DMS53 treated with DMSO at 0.1 percent for 48 hours (cell line): Measurements from ENCODE around the gene SYMPK.
A peak's percentile ranks its signal among the peaks of the same experiment; 100 is the strongest.
"Not testable (repeated sequence)": the region's sequence is repeated elsewhere in the genome, so short reads cannot be mapped to it uniquely, and the experiment has no call there.

Source experiments
- DNase-seq: peaks from one replicate; lab custom pipeline; 2025; ENCODE audit not compliant: unreplicated experiment; lab: John Stamatoyannopoulos, UW

The SYMPK gene

DNA sequence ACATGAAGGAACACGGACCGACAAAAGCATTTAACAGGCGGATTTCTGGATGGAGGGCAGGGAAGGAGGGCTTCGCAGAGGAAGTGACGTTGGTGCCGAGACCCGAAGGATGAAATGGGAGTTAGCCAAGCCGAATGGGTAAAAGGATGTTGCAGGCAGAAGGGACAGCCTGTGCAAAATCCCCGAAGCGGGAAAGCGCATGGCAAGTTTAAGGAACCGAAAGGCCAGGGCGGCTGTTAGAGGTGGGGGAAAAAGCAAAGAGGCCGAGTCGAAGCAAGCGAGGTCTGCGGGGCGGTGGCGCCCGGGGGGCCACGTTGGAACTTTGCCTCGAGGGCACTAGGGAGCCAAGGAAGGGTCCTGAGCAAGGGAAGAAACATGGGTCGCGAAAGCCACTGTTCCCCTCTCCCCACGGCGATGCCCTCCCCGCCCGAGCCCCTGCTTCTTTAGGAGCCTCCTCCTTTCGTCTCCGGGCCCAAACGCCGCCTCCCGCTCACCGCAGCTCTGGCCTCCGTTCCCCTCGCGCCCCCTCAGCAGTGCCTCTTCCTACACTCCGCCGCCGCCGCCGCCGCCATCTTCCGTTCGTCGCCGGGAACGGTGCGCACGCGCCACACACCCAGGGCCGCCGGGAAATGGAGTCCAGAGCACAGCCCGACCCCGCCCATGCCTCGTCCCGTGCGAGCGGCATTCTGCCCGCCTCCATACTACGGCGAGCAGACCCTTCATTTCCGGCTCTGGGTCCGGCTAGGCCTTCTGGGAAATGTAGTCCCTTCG lies at the start of gene SYMPK:
Gene SYMPK, minus strand, starts transcription at position 584 of the 771 bp plus-strand sequence. CDS start 8,652 bp downstream, outside the sequence.
- peak; percentile 97 for DNase-seq

DNA sequence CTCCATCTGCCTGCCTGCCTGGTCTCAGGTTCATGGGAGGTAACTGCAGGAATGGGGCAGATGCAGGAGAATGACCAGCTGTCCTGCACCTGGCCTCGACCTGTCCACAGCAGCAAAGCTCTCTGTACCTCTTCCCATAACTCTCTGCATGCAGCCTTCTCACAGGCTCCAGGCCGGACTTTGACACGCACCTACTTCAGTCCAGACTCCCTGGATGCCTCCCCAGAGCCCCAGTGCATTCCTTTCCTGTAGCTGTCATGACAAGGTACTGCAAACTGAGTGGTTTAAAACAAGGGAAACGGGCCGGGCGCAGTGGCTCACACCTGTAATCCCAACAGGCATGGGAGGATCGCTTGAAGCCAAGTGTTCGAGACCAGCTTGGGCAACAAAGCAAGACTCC lies 48.3 kb upstream of the SYMPK start:
- no peak for DNase-seq

DNA sequence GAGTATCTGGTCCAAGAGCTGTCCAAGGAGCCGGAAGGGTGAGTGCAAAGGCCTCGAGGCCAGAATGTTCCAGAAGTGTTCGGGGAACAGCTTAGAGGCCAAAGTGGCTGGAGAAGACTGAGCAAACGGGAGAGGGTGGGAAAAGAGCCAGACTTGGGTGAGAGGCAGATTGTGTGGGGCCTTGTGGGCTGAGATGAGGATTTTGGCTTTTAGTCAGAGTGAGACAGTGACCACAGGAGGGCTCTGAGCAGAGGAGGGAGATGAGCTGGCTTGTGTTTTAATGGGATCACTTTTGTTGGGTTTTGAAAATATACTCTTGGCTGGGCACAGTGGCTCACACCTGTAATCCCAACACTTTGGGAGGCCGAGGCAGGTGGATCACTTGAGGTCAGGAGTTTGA lies 46.0 kb upstream of the SYMPK start:
- no peak for DNase-seq

DNA sequence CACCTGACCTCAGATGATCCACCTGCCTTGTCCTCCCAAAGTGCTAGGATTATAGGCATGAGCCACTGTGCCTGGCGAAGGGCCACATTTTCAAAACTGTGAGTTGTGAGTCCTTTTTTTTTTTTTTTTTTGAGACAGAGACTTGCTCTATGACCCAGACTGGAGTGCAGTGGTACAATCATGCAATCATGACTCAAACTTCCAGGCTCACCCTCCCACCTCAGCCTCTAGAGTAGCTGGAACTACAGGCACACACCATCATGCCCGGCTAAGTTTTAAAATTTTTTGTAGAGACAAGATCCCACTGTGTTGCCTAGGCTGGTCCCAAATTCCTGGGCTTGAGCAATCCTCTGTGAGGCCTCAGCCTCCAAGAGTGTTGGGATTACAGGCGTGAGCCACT lies 43.3 kb upstream of the SYMPK start:
- no peak for DNase-seq

DNA sequence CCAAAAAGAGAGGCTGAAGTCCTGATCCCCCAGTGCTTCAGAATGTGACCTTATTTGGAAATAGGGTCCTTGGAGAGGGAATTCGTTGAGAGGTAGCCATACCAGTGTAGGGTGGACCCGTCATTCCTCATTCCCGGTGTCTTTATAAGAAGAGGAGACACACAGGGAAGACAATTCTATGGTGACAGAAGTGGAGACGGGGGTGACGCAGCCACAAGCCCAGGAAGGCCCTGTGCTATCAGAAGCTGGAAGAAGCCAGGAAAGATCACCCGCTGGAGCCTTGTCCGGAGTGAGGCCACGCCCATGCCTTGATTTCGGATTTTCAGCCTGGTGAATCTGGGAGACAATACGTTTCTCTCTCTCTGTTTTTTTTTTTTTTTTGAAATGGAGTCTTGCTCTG lies 42.1 kb upstream of the SYMPK start:
- no peak for DNase-seq

DNA sequence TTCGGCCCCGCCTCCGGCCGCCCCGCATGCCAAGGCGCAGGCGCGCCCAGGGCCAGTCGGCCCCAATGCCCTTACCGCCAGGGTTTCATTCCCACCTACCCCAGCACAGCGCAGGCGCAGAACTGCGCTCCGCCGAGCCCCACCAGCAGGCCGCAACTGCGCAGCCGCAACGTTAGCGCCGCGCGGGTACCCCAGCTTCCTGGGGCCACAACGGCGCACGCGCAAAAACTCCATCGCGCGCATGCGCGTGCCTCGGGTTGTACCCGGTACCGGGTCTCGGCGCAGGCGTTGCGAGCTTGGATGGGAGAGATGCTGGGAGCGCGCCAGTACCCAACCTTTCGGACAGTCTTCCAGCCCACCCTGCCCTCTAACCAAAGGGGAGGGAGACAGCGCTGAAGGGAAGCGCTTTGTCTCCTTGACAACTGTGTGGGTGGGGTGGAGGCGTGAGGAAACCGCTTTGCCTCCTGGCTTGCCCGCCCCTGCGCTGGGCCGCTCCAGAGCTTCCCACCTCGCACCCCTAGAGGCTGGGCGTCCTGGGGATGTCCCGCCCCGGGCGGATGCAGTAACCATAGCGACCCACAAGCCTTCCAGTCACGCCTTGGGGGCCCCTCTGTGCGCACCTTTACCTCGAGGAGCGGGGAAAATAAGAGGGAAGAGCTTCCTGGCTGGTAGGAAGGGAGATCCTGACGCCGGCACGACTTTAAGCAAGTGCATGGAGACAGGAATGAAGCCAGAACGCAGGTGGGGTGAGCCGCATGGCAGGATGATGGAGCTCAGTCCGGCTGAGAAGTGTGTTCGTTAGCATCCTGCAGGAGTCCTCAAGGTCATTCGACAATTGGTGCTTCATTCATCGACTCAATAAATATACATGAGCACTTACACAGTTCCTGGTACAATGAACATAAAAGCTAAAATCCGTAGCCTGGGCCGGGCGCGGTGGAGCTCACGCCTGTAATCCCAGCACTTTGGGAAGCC lies 40.0 kb upstream of the SYMPK start:
- DNase-seq = peak; percentile 93

DNA sequence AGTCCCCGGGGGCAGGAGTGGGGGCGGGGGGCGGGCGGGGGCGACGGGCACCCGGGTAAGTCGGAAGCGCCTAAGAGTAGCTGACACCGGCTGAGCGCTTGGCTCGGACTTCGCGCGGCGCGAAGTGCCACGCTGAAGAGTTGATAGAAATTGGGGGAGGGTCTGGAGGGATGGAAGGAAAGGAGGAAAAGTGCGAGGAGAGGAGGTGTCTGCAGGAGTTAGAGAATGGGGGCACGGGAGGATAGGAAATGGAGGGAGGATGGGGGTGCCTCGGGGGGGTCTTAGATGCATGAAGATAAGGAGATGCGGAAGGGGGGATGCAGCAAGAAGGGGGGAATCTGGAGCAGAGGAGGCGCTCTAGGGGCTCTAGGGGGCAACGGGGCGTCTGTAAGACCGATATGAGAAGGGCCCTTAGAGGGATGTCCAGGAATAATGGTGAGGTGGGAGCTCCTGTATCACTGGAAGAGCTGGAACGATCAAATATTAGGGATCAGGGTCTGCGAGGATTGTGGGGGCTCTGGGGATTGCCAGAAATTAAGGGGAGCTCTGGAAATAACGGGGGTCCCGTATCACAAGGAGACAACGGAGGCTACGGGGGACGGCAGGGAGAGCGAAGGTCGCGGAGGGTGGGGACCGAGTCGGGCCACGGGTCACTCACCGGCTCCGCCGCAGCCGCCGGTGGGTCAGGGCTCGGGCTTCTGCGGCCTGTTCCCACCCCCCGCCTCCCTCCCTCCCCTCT lies 39.1 kb upstream of the SYMPK start, which contains the start of gene MYPOP:
Gene MYPOP, minus strand, starts transcription at position 702 of the 739 bp plus-strand sequence. CDS start 840 bp downstream, outside the sequence.
- peak; percentile 32 for DNase-seq

DNA sequence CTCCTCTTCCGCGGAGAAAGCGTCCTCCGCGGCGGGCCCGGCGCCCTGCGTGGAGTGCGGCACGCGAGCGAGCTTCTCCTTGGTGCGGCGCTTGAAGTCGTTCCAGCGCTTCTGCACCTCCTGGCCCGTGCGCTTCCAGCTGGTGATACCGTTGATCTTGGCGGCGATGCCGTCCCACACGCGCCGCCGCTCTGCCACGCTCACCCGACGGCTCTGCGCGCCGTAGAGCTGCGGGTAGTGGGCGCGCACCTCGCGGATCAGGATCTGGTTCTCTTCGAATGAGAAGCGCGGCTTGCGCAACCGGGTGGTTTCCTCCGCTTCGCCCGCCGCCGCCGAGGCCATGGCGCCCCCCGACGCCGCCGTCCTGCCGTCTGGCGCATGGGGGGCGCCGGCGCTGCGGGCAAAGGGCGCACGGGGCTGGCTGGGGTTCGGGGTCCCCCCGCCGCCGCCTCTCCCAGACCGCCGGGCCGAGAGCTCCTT lies 38.5 kb upstream of the SYMPK start:
- DNase-seq = no peak

DNA sequence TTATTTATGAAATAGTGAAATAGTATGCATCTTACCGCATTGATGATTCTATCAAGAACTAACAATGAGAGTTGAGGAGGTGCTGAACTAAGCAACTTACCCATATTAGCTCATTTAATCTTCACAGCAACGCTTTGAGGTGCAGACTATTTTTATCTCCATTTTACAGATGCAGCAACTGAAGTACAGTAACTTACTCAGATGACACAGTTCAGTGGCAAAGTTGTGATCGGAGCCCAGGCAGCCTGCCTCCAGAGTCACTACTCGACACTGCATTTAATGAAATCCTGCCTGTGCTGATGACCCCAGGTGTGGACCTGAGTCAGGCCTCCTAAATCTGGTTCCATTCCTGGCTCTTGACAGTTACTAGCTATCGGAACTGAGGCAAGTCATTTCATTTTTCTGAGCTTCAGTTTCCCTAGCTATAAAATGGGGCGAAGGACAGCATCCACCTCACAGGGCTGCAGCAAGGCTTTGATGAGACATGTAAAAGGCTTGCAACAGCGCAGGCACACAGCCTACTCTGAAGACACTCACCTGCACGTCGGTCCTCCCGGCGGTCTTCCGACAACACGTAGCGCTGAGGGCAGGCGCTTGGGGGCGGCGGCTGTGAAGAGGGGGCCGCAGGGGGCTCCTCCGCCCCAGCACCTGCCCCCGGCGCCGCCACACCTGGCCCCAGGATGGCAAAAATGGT lies 37.9 kb upstream of the SYMPK start:
- no peak for DNase-seq

DNA sequence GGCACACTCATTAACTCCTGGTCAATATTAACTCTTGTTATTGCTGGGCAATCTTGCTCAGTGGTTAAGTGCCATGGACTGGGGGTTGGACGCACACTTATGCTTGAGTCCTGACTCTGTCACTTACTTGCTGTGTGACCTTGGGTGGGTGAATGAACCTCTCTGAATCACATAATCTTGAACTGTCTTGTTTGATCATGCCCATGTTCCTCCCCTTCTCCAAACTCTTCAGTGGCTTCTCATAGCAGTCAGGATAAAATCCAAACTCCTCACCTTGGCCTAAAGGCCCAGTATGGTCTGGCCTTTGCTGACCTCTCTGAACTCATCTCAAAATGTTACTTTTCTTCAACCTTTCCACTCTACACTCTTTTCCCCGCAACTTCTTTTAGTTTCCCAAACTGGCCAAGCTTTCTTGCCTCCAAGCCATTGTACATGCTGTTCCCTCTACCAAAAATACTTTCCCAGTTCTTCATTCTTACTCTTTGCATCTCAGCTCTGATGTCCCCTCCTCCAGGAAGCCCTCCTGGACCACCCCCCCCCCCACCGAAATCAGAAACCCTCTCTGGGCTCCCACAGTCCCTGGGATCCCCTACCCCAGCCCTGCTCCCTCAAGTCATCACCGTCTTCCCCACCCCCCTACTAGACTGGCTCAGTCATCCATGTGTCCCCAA lies 37.1 kb upstream of the SYMPK start:
- DNase-seq = no peak

DNA sequence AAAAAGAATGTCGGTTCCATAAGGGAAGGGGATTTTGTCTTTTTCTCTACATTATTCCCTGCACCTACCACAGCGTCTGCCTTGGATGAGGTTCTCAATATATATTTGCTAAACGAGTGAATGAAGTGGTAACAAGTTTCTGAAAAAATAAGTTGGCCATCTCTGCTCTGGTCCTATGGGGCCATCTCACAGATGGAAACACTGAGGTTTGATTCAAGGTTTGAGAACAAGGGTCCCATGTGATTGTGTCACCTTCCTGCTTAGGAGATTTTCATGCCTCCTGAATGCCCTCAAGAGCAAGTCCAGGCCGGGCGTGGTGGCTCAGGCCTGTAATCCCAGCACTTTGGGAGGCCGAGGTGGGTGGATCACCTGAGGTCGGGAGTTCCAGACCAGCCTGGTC lies 36.3 kb upstream of the SYMPK start:
- DNase-seq = no peak

DNA sequence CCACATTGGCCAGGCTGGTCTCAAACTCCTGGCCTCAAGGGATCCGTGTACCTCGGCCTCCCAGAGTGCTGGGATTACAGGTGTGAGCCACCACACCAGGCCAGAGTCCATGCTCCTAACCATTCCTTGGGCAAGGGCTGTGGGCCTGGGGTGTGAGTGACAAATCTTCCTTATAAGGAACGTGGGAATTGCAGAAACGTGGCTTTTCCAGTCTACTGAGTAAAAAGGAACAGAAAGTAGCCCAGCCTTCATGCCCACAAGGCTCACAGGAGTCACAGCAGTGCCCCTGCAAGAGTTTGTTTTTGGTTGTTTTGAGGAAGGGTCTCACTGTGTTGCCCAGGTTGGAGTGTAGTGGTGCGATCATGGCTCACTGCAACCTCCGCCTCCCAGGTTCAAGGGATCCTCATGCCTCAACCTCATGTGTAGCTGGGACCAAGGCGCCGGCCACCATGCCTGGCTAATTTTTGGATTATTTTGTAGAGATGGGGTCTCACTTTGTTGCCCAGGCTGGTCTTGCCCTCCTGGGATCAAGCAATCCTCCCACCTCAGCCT lies 34.4 kb upstream of the SYMPK start:
- DNase-seq = no peak

DNA sequence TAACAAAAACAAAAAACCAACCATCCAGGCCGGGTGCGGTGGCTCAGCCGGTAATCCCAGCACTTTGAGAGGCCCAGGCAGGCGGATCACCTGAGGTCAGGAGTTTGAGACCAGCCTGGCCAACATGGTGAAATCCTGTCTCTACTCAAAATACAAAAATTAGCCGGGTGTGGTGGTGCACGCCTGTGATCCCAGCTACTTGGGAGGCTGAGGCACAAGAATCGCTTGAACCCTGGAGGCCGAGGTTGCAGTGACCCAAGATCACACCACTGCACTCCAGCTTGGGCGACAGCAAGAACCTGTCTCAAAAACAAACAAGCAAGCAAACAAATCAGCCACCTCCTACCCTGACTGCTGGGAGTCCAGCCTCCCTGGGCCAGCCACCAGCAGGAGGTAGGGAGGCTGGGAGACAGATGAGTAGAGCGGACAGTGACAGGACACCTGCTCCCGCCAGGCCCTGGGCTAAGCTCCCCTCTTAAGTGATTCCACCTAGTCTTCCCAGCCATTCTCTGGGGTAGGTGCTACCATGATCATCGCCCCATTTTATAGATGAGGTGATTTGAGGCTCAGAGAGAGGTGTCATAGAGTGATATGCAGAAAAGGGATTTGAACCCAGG lies 33.1 kb upstream of the SYMPK start:
- DNase-seq = not testable (repeated sequence)

DNA sequence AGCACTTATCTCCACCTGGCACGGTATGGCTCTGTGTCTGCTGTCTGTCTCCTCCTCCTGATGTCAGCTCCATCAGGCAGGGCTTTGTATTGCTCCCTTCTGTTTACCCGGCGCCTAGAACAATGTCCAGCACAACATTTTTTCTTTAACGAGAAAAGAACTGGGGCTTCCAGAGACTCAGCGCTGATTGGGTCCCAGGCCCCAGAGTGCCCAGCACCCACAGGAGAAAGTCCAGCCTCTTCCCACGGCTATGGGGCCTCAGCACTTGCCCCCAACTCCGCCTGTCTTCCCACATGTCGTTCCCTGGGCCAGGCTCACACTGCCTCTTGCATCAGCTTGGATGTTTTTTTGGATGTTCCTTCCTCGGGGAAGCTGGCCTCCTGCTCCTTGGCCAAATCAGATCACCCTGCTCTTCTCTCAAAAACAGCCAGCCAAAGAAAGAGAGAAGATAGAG lies 32.6 kb upstream of the SYMPK start:
- no peak for DNase-seq

DNA sequence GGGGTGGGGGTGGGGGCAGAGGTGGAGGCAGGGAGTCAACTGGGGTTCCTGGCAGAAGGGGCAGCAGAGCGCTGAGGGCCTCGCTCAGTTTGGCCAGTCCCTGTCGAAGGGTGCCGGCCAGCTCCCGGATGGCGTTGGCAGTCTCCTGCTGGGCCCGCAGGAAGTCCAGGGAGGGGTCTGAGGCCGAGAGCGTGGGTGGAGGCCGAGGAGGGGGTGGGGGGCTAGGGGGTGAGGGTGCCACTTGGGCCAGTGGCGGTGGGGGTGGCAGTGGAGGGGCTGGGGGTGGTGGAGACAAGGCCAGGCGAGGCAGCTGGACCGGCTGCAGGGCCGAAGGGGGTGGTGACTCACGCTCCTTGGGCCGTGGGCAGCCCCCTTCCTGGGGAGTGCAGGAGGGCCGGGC lies 27.9 kb upstream of the SYMPK start:
- no peak for DNase-seq

DNA sequence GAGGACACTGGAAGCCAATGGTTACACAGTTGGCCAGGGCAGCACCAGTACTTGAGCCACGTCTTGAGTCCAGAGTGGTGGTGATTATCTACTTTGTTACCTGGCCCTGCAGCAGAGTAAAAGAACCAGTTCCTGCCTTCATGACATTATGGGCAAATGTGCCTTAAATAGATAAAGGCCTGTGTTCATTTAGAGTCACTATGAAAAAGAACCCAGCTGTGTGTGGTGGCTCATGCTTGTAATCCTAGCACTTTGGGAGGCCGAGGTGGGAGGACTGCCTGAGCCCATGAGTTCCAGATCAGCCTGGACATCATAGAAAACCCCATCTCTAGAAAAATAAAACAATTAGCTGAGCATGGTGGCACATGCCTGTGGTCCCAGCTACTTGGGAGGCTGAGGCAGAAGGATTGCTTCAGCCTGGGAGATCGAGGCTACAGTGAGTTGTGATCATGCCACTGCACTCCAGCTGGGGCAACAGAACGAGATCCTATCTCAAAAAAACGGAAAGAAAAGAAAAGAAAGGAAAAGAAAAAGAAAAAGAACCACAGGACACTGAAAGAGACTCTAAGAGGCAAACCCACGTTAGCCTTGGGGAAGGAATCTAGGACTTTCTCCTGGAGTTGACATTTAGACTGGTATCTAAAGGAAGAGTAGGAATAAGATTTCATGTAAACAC lies 26.4 kb upstream of the SYMPK start:
- no peak for DNase-seq

DNA sequence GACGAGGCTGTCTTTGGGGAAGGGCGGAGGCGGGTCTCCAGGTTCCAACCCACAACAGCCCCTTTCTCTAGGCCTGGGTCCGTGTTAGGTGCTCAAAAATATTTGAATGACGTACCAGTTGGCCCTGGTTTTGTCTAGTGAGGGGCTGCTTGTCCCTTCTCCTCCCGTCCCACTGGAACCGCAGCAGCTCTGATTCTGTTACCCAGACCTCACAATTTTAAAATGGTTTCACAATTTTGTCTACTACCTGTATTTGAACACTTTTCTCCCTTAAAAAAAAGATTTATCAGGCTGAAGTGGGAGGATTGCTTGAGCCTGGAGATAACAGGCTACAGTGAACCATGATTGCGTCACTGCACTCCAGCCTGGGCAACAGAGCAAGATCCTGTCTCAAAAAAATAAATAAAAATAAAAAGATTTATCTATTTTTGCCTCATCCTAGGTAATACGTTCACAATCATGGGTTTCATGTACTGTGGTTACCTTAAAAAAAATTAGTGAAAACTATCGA lies 24.3 kb upstream of the SYMPK start:
- no peak for DNase-seq
